Measurements from ENCODE around the gene ENOX2. TPM values are rescaled to one million over a fixed set of nuclear protein-coding genes. Genes with fewer than 3 reads are reported as not detected.
A peak's percentile ranks its signal among the peaks of the same experiment; 100 is the strongest.

The ENOX2 gene
- total and polyA plus RNA-seq, 2 of the 13 experiments (the other 11 are each of a cell fraction or from before 2014, with no cell fraction given), result 5.9 to 8.5 TPM

- WGBS (ENCODE audit: low lambda C conversion rate), result 100% methylated on average over 1 of the region's 3 CpGs
- H3K36me3 ChIP-seq (replicated peaks in 1 of 2; ENCODE audit: control insufficient read depth in 1 of 2, insufficient read depth in 2 of 2, low read length in 2 of 2), result no peaks in the 10 kb centered on the region; a peak in 1 of 5 replicates
- in situ Hi-C loops (cut with HindIII; ENCODE audit: extremely low pct_ligation_motif_present, low pct_unique_long_range_greater_than_20kb) (no loop called here), intact Hi-C loops (cut with micrococcal nuclease; ENCODE audit: unreplicated experiment) (no loop called here)
- no peak overlapping the region for H3K4me2 ChIP-seq (ENCODE audit: low read depth, low read length)
- no peaks in the 10 kb centered on the region for H3K9me3 ChIP-seq (ENCODE audit: low read length)
- no peak overlapping the region for H3K9ac ChIP-seq (ENCODE audit: insufficient read depth, low read depth, low read length)
- no peaks in the 10 kb centered on the region for H3K27me3 ChIP-seq (ENCODE audit: control insufficient read depth in 1 of 2, insufficient read depth in 2 of 2, low read length in 2 of 2)
- FAIRE-seq (no peak), DNase-seq (ENCODE audit: low spot score) (no peak), ATAC-seq (no peak)
- H3K79me2 ChIP-seq (ENCODE audit: insufficient read depth, low read length), result no peaks in the 10 kb centered on the region
- no TSS peak for BruUV-seq (replicated peaks)
- H2AFZ ChIP-seq (ENCODE audit: low read length), result no peak overlapping the region
- ChIA-PET POLR2A (no interaction called here), CTCF (ENCODE audit: low intra/inter-chr PET ratio, low total read pairs) (no interaction called here)
- no peaks in the 10 kb centered on the region for H3K4me1 ChIP-seq (ENCODE audit: insufficient read depth, low read length)
- H3K4me3 ChIP-seq (replicated peaks in 1 of 3; ENCODE audit: insufficient read depth in 1 of 3, low read depth in 2 of 3, low read length in 3 of 3), result no peak overlapping the region
- no peak overlapping the region for H3K27ac ChIP-seq (ENCODE audit: extremely low read length, insufficient read depth, low read length)
- no peaks in the 10 kb centered on the region for H4K20me1 ChIP-seq (ENCODE audit: insufficient read depth, low read length)
- TF ChIP-seq KLF16 (CRISPR knock-in tag; IDR thresholded peaks at IDR 0.05) (no peak), MED1 (CRISPR knock-in tag; IDR thresholded peaks at IDR 0.05) (no peak), MNT (IDR thresholded peaks at IDR 0.05) (peak; percentile 33; the same call in 1 of the 2 replicates)
Observed at GRCh38 chrX:130631011-130631410, 272.0 kb downstream of the ENOX2 start.

DNA sequence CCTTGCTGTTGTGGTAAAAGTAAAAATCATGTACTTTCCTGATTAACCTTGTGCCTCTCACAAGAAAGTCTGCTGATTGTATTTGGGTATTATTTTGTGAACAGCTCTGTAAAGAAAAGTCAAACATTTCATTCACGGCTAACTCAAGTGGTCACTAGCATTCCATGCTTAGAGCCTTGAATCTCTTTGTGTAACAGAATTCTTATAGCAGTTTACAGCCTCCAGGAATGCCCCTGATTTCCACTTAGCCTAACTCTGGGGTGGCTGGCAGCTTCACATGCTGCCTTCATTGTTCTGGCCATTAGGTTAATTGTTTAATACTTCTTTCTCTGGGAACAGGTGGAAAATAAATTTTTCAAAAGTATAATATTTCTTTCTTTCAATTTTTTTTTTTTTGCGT is 274.5 kb downstream of the ENOX2 start:
- no peak for FAIRE-seq
- no peak for ATAC-seq
- H3K9me3 ChIP-seq (ENCODE audit: low read length), result no peaks in the 10 kb centered on the region
- ChIA-PET CTCF (ENCODE audit: low intra/inter-chr PET ratio, low total read pairs) (no interaction called here), POLR2A (no interaction called here)
- H3K4me3 ChIP-seq (replicated peaks in 1 of 3; ENCODE audit: insufficient read depth in 1 of 3, low read depth in 2 of 3, low read length in 3 of 3), result no peak overlapping the region
- H3K9ac ChIP-seq (ENCODE audit: insufficient read depth, low read depth, low read length), result no peak overlapping the region
- TF ChIP-seq ZNF230 (CRISPR knock-in tag; IDR thresholded peaks at IDR 0.05) (no peak), ZFP36L2 (CRISPR knock-in tag; IDR thresholded peaks at IDR 0.05) (no peak)
- no peak overlapping the region for H2AFZ ChIP-seq (ENCODE audit: low read length)
- intact Hi-C loops (cut with micrococcal nuclease; ENCODE audit: unreplicated experiment) (no loop called here), in situ Hi-C loops (cut with HindIII; ENCODE audit: extremely low pct_ligation_motif_present, low pct_unique_long_range_greater_than_20kb) (no loop called here)
- no peaks in the 10 kb centered on the region for H3K79me2 ChIP-seq (ENCODE audit: insufficient read depth, low read length)
- H4K20me1 ChIP-seq (ENCODE audit: insufficient read depth, low read length), result no peaks in the 10 kb centered on the region
- DNase-seq (ENCODE audit: low spot score), result no peak
- H3K27ac ChIP-seq (ENCODE audit: extremely low read length, insufficient read depth, low read length), result no peak overlapping the region
- no TSS peak for BruUV-seq (replicated peaks)
- H3K4me1 ChIP-seq (ENCODE audit: insufficient read depth, low read length), result no peaks in the 10 kb centered on the region
- H3K27me3 ChIP-seq (ENCODE audit: control insufficient read depth in 1 of 2, insufficient read depth in 2 of 2, low read length in 2 of 2), result no peaks in the 10 kb centered on the region
- H3K4me2 ChIP-seq (ENCODE audit: low read depth, low read length), result no peak overlapping the region
- no peaks in the 10 kb centered on the region; a peak in 1 of 5 replicates for H3K36me3 ChIP-seq (replicated peaks in 1 of 2; ENCODE audit: control insufficient read depth in 1 of 2, insufficient read depth in 2 of 2, low read length in 2 of 2)
- WGBS (ENCODE audit: low lambda C conversion rate), result 98% methylated on average over 2 of the region's 2 CpGs

Data from HepG2 (cell line).